ENCODE results near the gene SSTR5.

- TF ChIP-seq EZH2 (optimal IDR thresholded peaks at IDR 0.05; ENCODE audit: low read depth, low read length) (no peak), CTCF (IDR thresholded peaks at IDR 0.05; ENCODE audit: low read length) (no peak), EZH2phosphoT487 (IDR thresholded peaks at IDR 0.05; ENCODE audit: low read length) (no peak)
Observed at GRCh38 chr16:1130382-1130781, 57.8 kb downstream of the SSTR5 start.
